ENCODE data around the gene SSBP3.

SSBP3 gene

GRCh38 chr1:54273092-54273794 lies 133.0 kb downstream of the SSBP3 start:
- H3K4me1 ChIP-seq (ENCODE audit: control insufficient read depth, insufficient read depth, low read length): peaks cover 78% of the 10 kb centered on the region
- H3K36me3 ChIP-seq (ENCODE audit: control insufficient read depth in 2 of 2, insufficient read depth in 2 of 2, low read length in 2 of 2): peaks cover 0 to 2% of the 10 kb centered on the region in 2 donors
- H3K4me3 ChIP-seq (ENCODE audit: low read length in 2 of 2): peak overlapping the region; percentile 26 to 57
- H3K9me3 ChIP-seq (ENCODE audit: control insufficient read depth in 2 of 2, low read length in 2 of 2): no peaks in the 10 kb centered on the region
- peak overlapping the region; percentile 98 for H3K27ac ChIP-seq (ENCODE audit: low read length)
- peak overlapping the region; percentile 73 to 84 for H3K9ac ChIP-seq (ENCODE audit: low read length in 2 of 2)
- H3K27me3 ChIP-seq (ENCODE audit: control insufficient read depth in 1 of 2, insufficient read depth in 2 of 2, low read length in 2 of 2): no peaks in the 10 kb centered on the region

- peak overlapping the region; percentile 26 to 57 for H3K4me3 ChIP-seq (ENCODE audit: low read length in 2 of 2)
- H3K27ac ChIP-seq (ENCODE audit: low read length): peak overlapping the region; percentile 98
- peaks cover 75% of the 10 kb centered on the region for H3K4me1 ChIP-seq (ENCODE audit: control insufficient read depth, insufficient read depth, low read length)
- peak overlapping the region; percentile 71 to 73 for H3K9ac ChIP-seq (ENCODE audit: low read length in 2 of 2)
- no peaks in the 10 kb centered on the region for H3K27me3 ChIP-seq (ENCODE audit: control insufficient read depth in 1 of 2, insufficient read depth in 2 of 2, low read length in 2 of 2)
- H3K9me3 ChIP-seq (ENCODE audit: control insufficient read depth in 2 of 2, low read length in 2 of 2): no peaks in the 10 kb centered on the region
- H3K36me3 ChIP-seq (ENCODE audit: control insufficient read depth in 2 of 2, insufficient read depth in 2 of 2, low read length in 2 of 2): peaks cover 0 to 2% of the 10 kb centered on the region in 2 donors
Measured at GRCh38 chr1:54272772-54273091, 133.5 kb downstream of the SSBP3 start.

GRCh38 chr1:54272134-54272533 lies 134.1 kb downstream of the SSBP3 start:
- Histone ChIP-seq H3K27me3 (ENCODE audit: control insufficient read depth in 1 of 2, insufficient read depth in 2 of 2, low read length in 2 of 2) (no peaks in the 10 kb centered on the region), H3K4me1 (ENCODE audit: control insufficient read depth, insufficient read depth, low read length) (peaks cover 72% of the 10 kb centered on the region), H3K36me3 (ENCODE audit: control insufficient read depth in 2 of 2, insufficient read depth in 2 of 2, low read length in 2 of 2) (peaks cover 0 to 4% of the 10 kb centered on the region in 2 donors), H3K27ac (ENCODE audit: low read length) (peak overlapping the region; percentile 98), H3K9ac (ENCODE audit: low read length in 2 of 2) (peak overlapping the region; percentile 71 to 73), H3K4me3 (ENCODE audit: low read length in 2 of 2) (no peak overlapping the region), H3K9me3 (ENCODE audit: control insufficient read depth in 2 of 2, low read length in 2 of 2) (no peaks in the 10 kb centered on the region)

GRCh38 chr1:54271341-54271740 lies 134.9 kb downstream of the SSBP3 start:
- Histone ChIP-seq H3K27ac (ENCODE audit: low read length) (no peak overlapping the region), H3K27me3 (ENCODE audit: control insufficient read depth in 1 of 2, insufficient read depth in 2 of 2, low read length in 2 of 2) (no peaks in the 10 kb centered on the region), H3K4me3 (ENCODE audit: low read length in 2 of 2) (no peak overlapping the region), H3K4me1 (ENCODE audit: control insufficient read depth, insufficient read depth, low read length) (peaks cover 70% of the 10 kb centered on the region), H3K9ac (ENCODE audit: low read length in 2 of 2) (peak overlapping the region in 1 of 2 donors; percentile 47), H3K9me3 (ENCODE audit: control insufficient read depth in 2 of 2, low read length in 2 of 2) (no peaks in the 10 kb centered on the region), H3K36me3 (ENCODE audit: control insufficient read depth in 2 of 2, insufficient read depth in 2 of 2, low read length in 2 of 2) (peaks cover 0 to 5% of the 10 kb centered on the region in 2 donors)

GRCh38 chr1:54270543-54270942 lies 135.7 kb downstream of the SSBP3 start:
- no peak overlapping the region for H3K27ac ChIP-seq (ENCODE audit: low read length)
- H3K9me3 ChIP-seq (ENCODE audit: control insufficient read depth in 2 of 2, low read length in 2 of 2): no peaks in the 10 kb centered on the region
- H3K36me3 ChIP-seq (ENCODE audit: control insufficient read depth in 2 of 2, insufficient read depth in 2 of 2, low read length in 2 of 2): peaks cover 0 to 9% of the 10 kb centered on the region in 2 donors
- no peaks in the 10 kb centered on the region for H3K27me3 ChIP-seq (ENCODE audit: control insufficient read depth in 1 of 2, insufficient read depth in 2 of 2, low read length in 2 of 2)
- H3K9ac ChIP-seq (ENCODE audit: low read length in 2 of 2): no peak overlapping the region
- H3K4me3 ChIP-seq (ENCODE audit: low read length in 2 of 2): no peak overlapping the region
- peaks cover 64% of the 10 kb centered on the region for H3K4me1 ChIP-seq (ENCODE audit: control insufficient read depth, insufficient read depth, low read length)

GRCh38 chr1:54268762-54269297 lies 137.4 kb downstream of the SSBP3 start:
- Histone ChIP-seq H3K4me1 (ENCODE audit: control insufficient read depth, insufficient read depth, low read length) (peaks cover 47% of the 10 kb centered on the region), H3K27ac (ENCODE audit: low read length) (peak overlapping the region; percentile 41)

GRCh38 chr1:54267815-54268761 lies 138.1 kb downstream of the SSBP3 start:
- Histone ChIP-seq H3K4me3 (ENCODE audit: low read length in 2 of 2) (no peak overlapping the region), H3K4me1 (ENCODE audit: control insufficient read depth, insufficient read depth, low read length) (peaks cover 44% of the 10 kb centered on the region), H3K36me3 (ENCODE audit: control insufficient read depth in 2 of 2, insufficient read depth in 2 of 2, low read length in 2 of 2) (peaks cover 0 to 9% of the 10 kb centered on the region in 2 donors), H3K9ac (ENCODE audit: low read length in 2 of 2) (no peak overlapping the region), H3K9me3 (ENCODE audit: control insufficient read depth in 2 of 2, low read length in 2 of 2) (no peaks in the 10 kb centered on the region), H3K27ac (ENCODE audit: low read length) (no peak overlapping the region), H3K27me3 (ENCODE audit: control insufficient read depth in 1 of 2, insufficient read depth in 2 of 2, low read length in 2 of 2) (no peaks in the 10 kb centered on the region)

More at GRCh38 chr1:54268762-54269297, 137.4 kb downstream of the SSBP3 start:
- Histone ChIP-seq H3K9me3 (ENCODE audit: control insufficient read depth in 2 of 2, low read length in 2 of 2) (no peaks in the 10 kb centered on the region), H3K4me3 (ENCODE audit: low read length in 2 of 2) (no peak overlapping the region), H3K9ac (ENCODE audit: low read length in 2 of 2) (no peak overlapping the region), H3K36me3 (ENCODE audit: control insufficient read depth in 2 of 2, insufficient read depth in 2 of 2, low read length in 2 of 2) (peaks cover 0 to 9% of the 10 kb centered on the region in 2 donors), H3K27me3 (ENCODE audit: control insufficient read depth in 1 of 2, insufficient read depth in 2 of 2, low read length in 2 of 2) (no peaks in the 10 kb centered on the region)

- H3K9me3 ChIP-seq (ENCODE audit: control insufficient read depth in 2 of 2, low read length in 2 of 2): no peaks in the 10 kb centered on the region
- H3K27me3 ChIP-seq (ENCODE audit: control insufficient read depth in 1 of 2, insufficient read depth in 2 of 2, low read length in 2 of 2): no peaks in the 10 kb centered on the region
- H3K4me3 ChIP-seq (ENCODE audit: low read length in 2 of 2): no peak overlapping the region
- H3K27ac ChIP-seq (ENCODE audit: low read length): no peak overlapping the region
- peaks cover 0 to 9% of the 10 kb centered on the region in 2 donors for H3K36me3 ChIP-seq (ENCODE audit: control insufficient read depth in 2 of 2, insufficient read depth in 2 of 2, low read length in 2 of 2)
- no peak overlapping the region for H3K9ac ChIP-seq (ENCODE audit: low read length in 2 of 2)
- peaks cover 37% of the 10 kb centered on the region for H3K4me1 ChIP-seq (ENCODE audit: control insufficient read depth, insufficient read depth, low read length)
Measured at GRCh38 chr1:54266908-54267307, 139.3 kb downstream of the SSBP3 start.

- peaks cover 33% of the 10 kb centered on the region for H3K4me1 ChIP-seq (ENCODE audit: control insufficient read depth, insufficient read depth, low read length)
- H3K4me3 ChIP-seq (ENCODE audit: low read length in 2 of 2): no peak overlapping the region
- no peaks in the 10 kb centered on the region for H3K9me3 ChIP-seq (ENCODE audit: control insufficient read depth in 2 of 2, low read length in 2 of 2)
- H3K27me3 ChIP-seq (ENCODE audit: control insufficient read depth in 1 of 2, insufficient read depth in 2 of 2, low read length in 2 of 2): no peaks in the 10 kb centered on the region
- H3K27ac ChIP-seq (ENCODE audit: low read length): no peak overlapping the region
- peaks cover 0 to 9% of the 10 kb centered on the region in 2 donors for H3K36me3 ChIP-seq (ENCODE audit: control insufficient read depth in 2 of 2, insufficient read depth in 2 of 2, low read length in 2 of 2)
- H3K9ac ChIP-seq (ENCODE audit: low read length in 2 of 2): no peak overlapping the region
Measured at GRCh38 chr1:54266195-54266594, 140.0 kb downstream of the SSBP3 start.

GRCh38 chr1:54265659-54266058 lies 140.5 kb downstream of the SSBP3 start:
- Histone ChIP-seq H3K4me1 (ENCODE audit: control insufficient read depth, insufficient read depth, low read length) (peaks cover 31% of the 10 kb centered on the region), H3K27me3 (ENCODE audit: control insufficient read depth in 1 of 2, insufficient read depth in 2 of 2, low read length in 2 of 2) (no peaks in the 10 kb centered on the region), H3K9ac (ENCODE audit: low read length in 2 of 2) (no peak overlapping the region), H3K9me3 (ENCODE audit: control insufficient read depth in 2 of 2, low read length in 2 of 2) (no peaks in the 10 kb centered on the region), H3K36me3 (ENCODE audit: control insufficient read depth in 2 of 2, insufficient read depth in 2 of 2, low read length in 2 of 2) (peaks cover 0 to 9% of the 10 kb centered on the region in 2 donors), H3K4me3 (ENCODE audit: low read length in 2 of 2) (no peak overlapping the region), H3K27ac (ENCODE audit: low read length) (no peak overlapping the region)

Data from stomach smooth muscle (tissue), 2 donors.